GM20000 (cell line): ENCODE results near the gene CDK5R2.

Experiments used
- DNase-seq: peaks from one replicate; pipeline ENCODE4 v3.0.0; 2012; ENCODE audit warnings: low spot score
- TF ChIP-seq, protein P1 (sequence below): IDR thresholded peaks from 2 replicates; pipeline ENCODE4 v1.5.1; 2012; ENCODE audit warnings: mild to moderate bottlenecking, control low read depth; ENCODE audit errors: extremely low read depth, missing control alignments

The CDK5R2 gene

DNA sequence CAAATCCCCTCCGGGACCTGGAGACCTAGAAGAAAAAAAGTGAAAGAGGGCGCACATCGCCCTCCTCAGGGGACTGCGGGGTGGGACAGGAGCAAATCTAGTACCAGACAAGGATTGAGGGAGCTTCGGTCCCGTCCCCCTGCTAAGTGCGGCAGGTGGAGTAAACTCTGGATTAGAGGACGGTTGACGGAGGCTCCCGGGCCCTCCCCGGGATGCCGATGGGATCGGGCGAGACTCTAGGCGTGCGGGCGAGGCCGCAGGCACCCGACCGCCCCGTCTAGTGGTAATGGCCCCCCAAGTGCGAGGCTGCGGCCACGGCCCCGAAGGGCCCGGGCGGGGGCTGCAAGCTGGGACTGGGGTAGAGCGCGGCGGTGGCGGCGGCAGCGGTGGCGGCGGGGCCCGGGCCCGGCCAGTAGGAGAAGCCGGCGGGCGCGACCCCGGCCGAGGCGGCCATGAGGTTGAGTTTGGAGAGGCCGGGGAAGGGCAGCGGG is 22.0 kb downstream of the CDK5R2 start:
- DNase-seq: peak; percentile 38

GRCh38 chr2:218981881-218982585 is 22.6 kb downstream of the CDK5R2 start:
- TF ChIP-seq, protein P1, sequence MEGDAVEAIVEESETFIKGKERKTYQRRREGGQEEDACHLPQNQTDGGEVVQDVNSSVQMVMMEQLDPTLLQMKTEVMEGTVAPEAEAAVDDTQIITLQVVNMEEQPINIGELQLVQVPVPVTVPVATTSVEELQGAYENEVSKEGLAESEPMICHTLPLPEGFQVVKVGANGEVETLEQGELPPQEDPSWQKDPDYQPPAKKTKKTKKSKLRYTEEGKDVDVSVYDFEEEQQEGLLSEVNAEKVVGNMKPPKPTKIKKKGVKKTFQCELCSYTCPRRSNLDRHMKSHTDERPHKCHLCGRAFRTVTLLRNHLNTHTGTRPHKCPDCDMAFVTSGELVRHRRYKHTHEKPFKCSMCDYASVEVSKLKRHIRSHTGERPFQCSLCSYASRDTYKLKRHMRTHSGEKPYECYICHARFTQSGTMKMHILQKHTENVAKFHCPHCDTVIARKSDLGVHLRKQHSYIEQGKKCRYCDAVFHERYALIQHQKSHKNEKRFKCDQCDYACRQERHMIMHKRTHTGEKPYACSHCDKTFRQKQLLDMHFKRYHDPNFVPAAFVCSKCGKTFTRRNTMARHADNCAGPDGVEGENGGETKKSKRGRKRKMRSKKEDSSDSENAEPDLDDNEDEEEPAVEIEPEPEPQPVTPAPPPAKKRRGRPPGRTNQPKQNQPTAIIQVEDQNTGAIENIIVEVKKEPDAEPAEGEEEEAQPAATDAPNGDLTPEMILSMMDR: no peak
- peak; percentile 29 for DNase-seq

More for the DNA sequence above, 22.0 kb downstream of the CDK5R2 start:
- TF ChIP-seq, protein P1: no peak

DNA sequence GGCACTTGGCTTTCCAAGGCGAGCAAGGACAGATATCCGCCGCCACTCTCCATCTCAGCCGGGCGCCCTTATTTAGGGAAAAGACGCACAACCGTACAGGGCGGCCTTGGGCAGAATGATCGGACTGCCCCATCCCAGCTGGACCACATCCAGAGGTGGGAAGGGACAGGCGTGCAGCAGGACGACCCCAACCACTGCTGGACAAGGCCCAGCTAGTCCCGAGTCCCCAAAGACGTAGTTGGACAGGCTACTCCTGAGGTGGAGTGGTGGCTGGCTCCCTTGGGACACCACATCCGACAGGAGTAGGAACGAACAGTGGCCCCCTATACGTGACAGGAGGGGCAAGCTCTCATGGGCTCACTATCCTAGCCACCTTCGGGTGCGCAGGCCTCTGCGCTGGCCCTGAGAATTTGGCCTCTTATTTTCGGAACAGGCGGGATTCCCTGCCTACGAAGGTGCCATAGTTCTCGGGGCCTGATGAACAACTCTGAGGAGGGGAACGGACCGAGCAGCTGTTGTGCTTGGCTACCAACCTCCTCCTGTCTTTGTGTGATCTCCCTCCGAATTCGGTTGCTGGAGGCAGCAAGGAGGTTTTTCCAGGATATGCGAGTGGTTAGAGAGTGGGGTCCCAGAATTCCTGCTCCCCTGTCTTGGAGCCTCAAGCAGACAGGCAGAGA is 23.3 kb downstream of the CDK5R2 start:
- peak; percentile 28 for DNase-seq

GRCh38 chr2:218983263-218983933 is 23.9 kb downstream of the CDK5R2 start:
- peak; percentile 33 for DNase-seq
- TF ChIP-seq, protein P1: no peak

More for the DNA sequence above, 23.3 kb downstream of the CDK5R2 start:
- TF ChIP-seq, protein P1: no peak

DNA sequence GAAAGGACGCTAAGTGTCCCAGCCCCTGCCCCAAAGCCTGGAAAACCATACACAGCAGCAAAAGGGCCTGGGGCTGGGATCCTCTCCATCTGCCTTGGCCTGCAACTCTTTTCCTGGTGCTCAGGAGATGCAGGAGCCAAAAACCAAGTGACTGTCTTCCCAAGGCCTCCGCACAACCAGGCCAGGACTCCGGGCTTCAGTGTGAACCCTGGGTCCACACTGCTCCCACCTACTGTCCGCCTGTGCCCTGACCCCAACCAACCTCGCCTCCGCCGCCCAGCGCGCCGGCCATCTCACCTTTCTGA is 24.4 kb downstream of the CDK5R2 start:
- DNase-seq: peak; percentile 25
- TF ChIP-seq, protein P1: no peak

DNA sequence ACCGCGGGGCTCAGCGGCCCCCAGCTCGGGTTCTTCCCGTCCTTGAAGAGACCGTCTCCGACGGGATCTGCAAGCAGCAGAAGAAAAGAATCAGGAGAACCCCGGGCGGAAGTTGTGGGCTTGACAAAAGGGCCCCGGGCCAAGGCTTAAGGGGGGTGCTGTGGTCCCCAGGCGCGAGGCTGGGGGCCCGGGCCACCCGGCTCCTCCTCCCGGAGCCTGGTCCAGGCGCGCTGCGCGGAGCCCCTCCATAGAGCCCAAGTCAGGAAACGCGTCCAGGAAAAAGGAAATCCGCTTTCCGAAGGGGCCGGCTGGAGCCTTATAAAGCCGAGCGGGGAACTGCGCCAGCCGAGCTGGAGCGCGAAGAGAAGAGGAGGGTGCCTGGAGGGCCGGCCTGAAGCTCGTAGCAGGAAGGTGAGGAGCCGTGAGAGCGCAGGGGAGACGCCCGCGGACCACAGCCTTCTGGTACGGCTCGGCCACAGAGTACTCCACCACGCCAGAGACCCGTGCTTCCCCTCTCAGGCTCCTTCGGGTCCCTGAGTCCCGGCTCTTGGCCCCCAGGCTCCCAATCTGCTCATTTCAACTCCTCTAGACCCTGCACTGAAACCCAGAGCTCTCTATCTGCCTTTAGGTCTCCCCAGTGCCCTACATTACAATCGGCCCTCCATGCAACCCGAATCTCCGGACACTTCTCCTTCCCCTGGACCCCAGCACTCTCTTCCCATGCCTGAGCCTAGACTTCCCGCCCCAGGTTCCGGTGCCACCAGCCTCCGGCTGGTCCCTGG is 25.0 kb downstream of the CDK5R2 start:
- TF ChIP-seq, protein P1: no peak
- DNase-seq: peak; percentile 58

- TF ChIP-seq, protein P1: no peak
- DNase-seq: no peak
These were observed 25.5 kb downstream of the CDK5R2 start, which contains the start of gene FEV for GRCh38 chr2:218985021-218985324. TSS of gene FEV (minus strand) at chr2:218985184. CDS start at chr2:218985075, 109 bp downstream.
